ENCODE results near the gene APLF.

DNA sequence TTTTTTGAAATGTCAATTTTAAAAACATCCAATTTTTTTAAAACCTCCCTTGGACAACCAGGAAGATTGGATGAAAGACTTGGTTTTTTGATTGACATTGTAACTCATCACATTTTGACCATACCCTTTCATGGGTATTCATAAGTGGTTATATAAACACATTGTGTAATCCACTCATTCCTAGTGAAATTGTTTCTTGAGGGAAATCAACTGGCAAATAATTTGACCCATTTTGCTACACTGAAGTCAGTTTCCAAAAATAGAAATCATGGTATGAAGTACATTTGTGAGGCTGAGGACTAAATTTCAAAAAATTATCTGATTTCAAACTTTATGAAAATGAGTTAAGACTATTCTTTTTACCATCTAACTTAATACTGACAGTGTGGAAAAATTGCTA, 31.8 kb upstream of the APLF start:
- TF ChIP-seq EZH2phosphoT487 (IDR thresholded peaks at IDR 0.05; ENCODE audit: low read depth, severe bottlenecking, unreplicated experiment) (no peak), EZH2 (IDR thresholded peaks at IDR 0.05; ENCODE audit: borderline replicate concordance) (no peak)
- TF ChIP-seq, protein P1, sequence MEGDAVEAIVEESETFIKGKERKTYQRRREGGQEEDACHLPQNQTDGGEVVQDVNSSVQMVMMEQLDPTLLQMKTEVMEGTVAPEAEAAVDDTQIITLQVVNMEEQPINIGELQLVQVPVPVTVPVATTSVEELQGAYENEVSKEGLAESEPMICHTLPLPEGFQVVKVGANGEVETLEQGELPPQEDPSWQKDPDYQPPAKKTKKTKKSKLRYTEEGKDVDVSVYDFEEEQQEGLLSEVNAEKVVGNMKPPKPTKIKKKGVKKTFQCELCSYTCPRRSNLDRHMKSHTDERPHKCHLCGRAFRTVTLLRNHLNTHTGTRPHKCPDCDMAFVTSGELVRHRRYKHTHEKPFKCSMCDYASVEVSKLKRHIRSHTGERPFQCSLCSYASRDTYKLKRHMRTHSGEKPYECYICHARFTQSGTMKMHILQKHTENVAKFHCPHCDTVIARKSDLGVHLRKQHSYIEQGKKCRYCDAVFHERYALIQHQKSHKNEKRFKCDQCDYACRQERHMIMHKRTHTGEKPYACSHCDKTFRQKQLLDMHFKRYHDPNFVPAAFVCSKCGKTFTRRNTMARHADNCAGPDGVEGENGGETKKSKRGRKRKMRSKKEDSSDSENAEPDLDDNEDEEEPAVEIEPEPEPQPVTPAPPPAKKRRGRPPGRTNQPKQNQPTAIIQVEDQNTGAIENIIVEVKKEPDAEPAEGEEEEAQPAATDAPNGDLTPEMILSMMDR (IDR thresholded peaks at IDR 0.05; ENCODE audit: poor library complexity): no peak
